ENCODE results near the gene SAMD4A.

The SAMD4A gene

GRCh38 chr14:54785136-54785777 lies 218.3 kb downstream of the SAMD4A start:
- FAIRE-seq = no peak

DNA sequence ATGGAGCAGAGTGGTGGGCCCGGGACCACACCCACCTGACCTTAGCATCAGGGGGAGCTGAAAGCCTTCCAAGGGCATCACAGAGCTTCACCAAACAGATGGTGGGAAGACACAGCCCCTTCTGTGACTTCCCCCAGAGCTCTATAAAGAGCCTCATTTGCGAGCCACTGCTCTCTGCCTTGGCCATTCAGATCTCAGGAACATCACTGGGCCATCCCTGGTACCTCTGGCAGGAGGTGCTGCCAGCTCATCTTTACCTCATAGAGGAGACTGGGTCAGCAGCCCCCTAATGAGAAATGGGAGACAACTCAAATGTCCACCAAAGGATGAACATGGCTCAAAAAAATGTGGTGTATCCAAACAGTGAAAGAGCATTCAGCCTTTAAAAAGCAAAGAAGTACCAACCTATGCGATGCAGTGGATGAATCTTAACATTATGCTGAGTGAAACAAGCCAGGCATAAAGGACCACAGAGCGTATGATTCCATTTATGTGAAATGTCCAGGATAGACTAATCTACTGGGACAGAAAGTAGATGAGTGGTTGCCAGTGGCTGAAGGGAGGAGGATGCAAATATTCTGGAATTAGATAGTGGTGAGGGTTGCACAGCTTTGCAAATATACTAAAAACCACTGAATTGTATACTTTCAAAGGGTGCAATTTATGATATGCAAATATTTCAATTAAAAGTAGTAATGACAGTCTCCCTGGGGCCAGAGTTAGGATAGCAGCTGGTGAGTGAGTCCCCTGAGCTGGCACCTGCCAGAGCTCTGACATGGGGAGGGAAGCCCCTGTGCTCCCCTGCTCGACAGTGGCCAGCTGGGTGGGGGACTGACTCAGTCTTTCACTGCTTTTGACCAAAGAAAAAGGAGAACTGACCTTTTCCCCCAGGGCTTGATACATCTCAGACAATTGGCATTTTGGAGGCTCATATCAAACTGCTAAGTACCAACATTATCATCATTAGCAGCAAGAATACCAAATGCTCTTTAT lies 219.1 kb downstream of the SAMD4A start:
- FAIRE-seq = no peak
- no peak for TF ChIP-seq POLR2A (IDR thresholded peaks at IDR 0.05; ENCODE audit: low read depth, low read length)
- no peak for DNase-seq (ENCODE audit: insufficient read length, low spot score)

More at GRCh38 chr14:54785136-54785777, 218.3 kb downstream of the SAMD4A start:
- TF ChIP-seq POLR2A (IDR thresholded peaks at IDR 0.05; ENCODE audit: low read depth, low read length) = no peak
- DNase-seq (ENCODE audit: insufficient read length, low spot score) = no peak

GRCh38 chr14:54786838-54787237 lies 219.9 kb downstream of the SAMD4A start:
- no peak for DNase-seq (ENCODE audit: insufficient read length, low spot score)
- no peak for FAIRE-seq
- TF ChIP-seq POLR2A (IDR thresholded peaks at IDR 0.05; ENCODE audit: low read depth, low read length) = no peak

- FAIRE-seq (no peak), DNase-seq (ENCODE audit: insufficient read length, low spot score) (no peak)
- TF ChIP-seq POLR2A (IDR thresholded peaks at IDR 0.05; ENCODE audit: low read depth, low read length) = no peak
Observed at GRCh38 chr14:54787261-54787660, 220.3 kb downstream of the SAMD4A start.

GRCh38 chr14:54788701-54789100 lies 221.8 kb downstream of the SAMD4A start:
- FAIRE-seq (no peak), DNase-seq (ENCODE audit: insufficient read length, low spot score) (no peak)
- no peak for TF ChIP-seq POLR2A (IDR thresholded peaks at IDR 0.05; ENCODE audit: low read depth, low read length)

DNA sequence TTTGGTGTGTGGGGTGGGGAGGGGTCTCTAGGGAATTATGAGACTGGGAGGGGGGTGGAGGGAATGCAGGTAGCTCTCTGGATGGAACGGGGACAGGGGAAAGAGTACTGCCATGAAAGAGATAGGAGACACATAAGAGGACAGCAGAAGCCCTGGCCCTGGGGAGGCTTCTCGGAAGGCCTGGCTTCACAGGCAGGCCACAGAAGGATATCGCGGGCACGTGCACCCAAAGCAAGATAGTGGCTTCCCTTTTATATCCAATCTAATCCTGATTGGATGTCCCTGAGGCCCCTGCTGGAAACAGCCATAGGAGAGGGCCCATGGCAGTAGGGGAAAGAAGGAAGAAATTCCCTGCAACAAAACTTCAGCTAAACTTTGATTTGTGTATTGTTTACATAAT lies 222.2 kb downstream of the SAMD4A start:
- FAIRE-seq = no peak
- DNase-seq (ENCODE audit: insufficient read length, low spot score) = no peak
- TF ChIP-seq POLR2A (IDR thresholded peaks at IDR 0.05; ENCODE audit: low read depth, low read length) = no peak

- no peak for FAIRE-seq
Observed at GRCh38 chr14:54789781-54790480, 223.0 kb downstream of the SAMD4A start.

DNA sequence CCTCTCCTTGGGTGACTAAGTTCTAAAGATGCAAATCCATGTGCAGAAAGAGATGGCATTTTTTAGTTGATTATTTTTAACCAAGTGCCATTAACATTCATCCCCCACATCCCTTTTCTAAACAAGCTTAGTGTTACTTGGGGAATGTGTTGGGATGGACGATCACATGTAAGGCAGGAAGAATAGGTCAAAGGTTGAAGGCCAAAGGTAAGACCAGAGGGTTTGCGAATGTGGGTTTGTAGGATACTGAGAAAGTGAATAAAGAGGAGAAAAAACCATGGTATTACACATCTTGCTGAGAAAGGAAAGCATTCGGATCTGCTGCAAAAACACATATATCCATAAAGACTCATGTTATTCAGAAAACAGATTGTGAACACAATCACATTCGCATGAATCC lies 224.1 kb downstream of the SAMD4A start:
- FAIRE-seq (no peak), DNase-seq (ENCODE audit: insufficient read length, low spot score) (no peak)
- no peak for TF ChIP-seq POLR2A (IDR thresholded peaks at IDR 0.05; ENCODE audit: low read depth, low read length)

More at GRCh38 chr14:54789781-54790480, 223.0 kb downstream of the SAMD4A start:
- no peak for DNase-seq (ENCODE audit: insufficient read length, low spot score)
- TF ChIP-seq POLR2A (IDR thresholded peaks at IDR 0.05; ENCODE audit: low read depth, low read length) = no peak

DNA sequence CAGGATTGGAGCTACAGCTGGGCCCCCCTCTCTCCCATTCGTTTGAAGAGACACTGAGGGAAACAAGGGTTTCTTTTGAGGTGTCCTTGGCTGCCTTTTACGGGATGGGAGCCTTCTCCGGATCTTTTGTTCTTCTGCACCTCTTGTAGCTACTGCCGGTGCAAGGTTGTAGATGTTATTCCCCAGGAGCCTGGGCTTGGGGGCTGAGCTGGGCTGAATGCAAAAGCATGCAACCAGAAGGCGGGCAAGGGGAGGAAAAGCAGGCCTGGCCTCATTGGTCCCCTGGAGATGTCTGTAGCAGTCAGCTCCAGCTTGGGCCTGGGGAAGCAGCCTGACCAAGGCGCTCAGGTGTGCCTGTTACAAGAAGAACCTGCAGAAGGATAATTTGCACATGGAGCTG lies 225.4 kb downstream of the SAMD4A start:
- DNase-seq (ENCODE audit: insufficient read length, low spot score) = no peak
- no peak for TF ChIP-seq POLR2A (IDR thresholded peaks at IDR 0.05; ENCODE audit: low read depth, low read length)

GRCh38 chr14:54794159-54794558 lies 227.2 kb downstream of the SAMD4A start:
- TF ChIP-seq POLR2A (IDR thresholded peaks at IDR 0.05; ENCODE audit: low read depth, low read length) = no peak
- DNase-seq (ENCODE audit: insufficient read length, low spot score) (no peak), FAIRE-seq (no peak)

More for the DNA sequence above, 225.4 kb downstream of the SAMD4A start:
- FAIRE-seq = no peak

DNA sequence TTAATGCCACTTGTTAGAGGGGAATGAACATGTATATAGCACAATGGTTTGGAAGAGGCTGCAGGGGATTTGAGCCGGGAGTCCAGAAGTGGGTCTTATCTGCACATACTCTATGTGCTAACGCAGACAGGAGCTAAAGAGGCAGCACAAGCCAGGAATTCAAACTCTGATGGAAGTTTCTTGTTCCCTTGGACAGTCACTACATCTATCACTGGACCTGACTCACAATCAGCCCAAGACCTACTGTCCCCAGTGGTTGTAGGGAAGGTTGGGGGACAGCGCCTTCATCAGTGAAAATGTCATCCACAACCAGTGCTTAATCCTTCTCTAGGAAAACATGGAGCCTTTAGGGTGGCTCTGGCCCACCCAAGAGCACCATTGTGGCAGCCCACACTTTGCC lies 227.9 kb downstream of the SAMD4A start:
- no peak for TF ChIP-seq POLR2A (IDR thresholded peaks at IDR 0.05; ENCODE audit: low read depth, low read length)
- FAIRE-seq (no peak), DNase-seq (ENCODE audit: insufficient read length, low spot score) (no peak)

DNA sequence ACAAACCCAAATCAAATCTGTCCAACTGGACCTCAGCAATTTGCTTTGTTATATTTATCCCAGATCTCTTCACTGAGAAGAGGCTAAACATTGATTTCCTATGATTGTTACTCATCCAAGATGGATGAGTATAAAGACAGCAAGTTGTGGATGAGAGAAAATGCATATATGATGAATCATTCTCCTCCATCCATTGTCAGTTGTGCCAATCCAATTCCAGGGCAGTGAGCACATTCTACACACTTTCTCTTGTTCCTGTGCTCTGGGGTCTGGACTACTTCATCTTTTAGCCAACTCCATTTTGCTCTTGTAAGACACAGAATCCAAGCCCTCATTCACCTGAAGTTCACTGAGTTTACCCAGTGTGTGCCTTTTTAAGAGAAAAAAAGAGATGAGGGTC lies 230.0 kb downstream of the SAMD4A start:
- no peak for TF ChIP-seq POLR2A (IDR thresholded peaks at IDR 0.05; ENCODE audit: low read depth, low read length)
- FAIRE-seq = peak; percentile 96
- peak; percentile 46 for DNase-seq (ENCODE audit: insufficient read length, low spot score)

DNA sequence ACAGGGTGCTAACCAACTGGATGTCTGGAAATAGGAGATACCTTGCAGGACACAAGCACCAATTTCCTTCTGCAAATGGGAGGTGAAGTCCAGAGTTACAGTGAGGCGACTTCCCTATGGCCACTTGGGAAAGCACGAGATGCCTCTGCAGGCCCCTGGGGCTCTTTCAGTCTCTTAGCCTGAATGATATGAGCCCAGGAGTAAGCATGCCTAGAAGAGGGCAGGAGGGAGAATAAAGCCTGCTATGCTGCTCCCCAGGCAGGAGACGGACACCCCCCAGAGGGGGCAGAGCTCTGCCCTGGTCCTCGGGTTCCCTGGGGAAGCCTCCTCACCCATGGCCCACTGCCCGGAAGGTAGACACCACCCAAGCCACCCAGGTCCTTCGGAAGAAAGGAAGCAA lies 230.6 kb downstream of the SAMD4A start:
- no peak for DNase-seq (ENCODE audit: insufficient read length, low spot score)
- FAIRE-seq = no peak
- TF ChIP-seq POLR2A (IDR thresholded peaks at IDR 0.05; ENCODE audit: low read depth, low read length) = no peak

GRCh38 chr14:54797986-54798385 lies 231.1 kb downstream of the SAMD4A start:
- DNase-seq (ENCODE audit: insufficient read length, low spot score) (no peak), FAIRE-seq (no peak)
- TF ChIP-seq POLR2A (IDR thresholded peaks at IDR 0.05; ENCODE audit: low read depth, low read length) = no peak

Measured in H54 (cell line).